Eye (tissue), 1 donor: ENCODE data around the gene CXCL14.

ENCODE experiments used
- DNase-seq: peaks from one replicate; pipeline ENCODE4 v3.0.0-alpha.2; 2015

CXCL14 gene, protein sequence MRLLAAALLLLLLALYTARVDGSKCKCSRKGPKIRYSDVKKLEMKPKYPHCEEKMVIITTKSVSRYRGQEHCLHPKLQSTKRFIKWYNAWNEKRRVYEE

DNA sequence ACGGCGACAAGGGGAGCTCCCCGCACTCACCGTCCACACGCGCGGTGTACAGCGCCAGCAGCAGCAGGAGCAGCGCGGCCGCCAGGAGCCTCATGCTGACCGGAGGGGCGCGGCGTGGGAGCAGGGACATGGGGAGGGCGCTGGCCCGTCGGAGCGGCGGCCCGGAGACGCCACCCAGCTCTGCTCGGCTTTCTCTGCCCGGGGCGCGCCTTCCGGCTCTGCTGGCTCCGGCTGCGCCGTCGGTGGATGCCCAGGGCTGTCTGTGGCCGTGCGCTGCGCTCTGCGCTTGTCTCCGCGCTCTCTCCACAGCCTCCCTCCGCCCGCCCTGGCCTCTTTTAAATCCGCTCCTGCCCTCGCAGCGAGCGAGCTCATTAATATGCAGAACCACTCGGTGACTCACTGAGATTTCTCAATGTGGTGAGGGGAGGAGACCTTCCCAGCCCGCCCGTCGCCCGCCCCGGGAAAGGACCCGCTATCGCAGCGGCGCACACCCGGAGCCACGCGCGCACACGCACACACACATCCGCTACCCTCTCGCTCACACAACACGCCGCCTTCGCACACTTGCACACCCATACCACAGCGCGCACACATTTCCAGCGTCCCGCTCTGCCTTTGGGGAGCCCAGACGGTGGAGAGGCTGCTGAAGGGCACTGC is at the start of gene CXCL14:
TSS of gene CXCL14 (minus strand) at position 307 of the 657 bp plus-strand sequence. CDS start at position 94, 213 bp downstream.
- peak; percentile 88 for DNase-seq

GRCh38 chr5:135626636-135627035 is 47.8 kb upstream of the CXCL14 start:
- DNase-seq = no peak

DNA sequence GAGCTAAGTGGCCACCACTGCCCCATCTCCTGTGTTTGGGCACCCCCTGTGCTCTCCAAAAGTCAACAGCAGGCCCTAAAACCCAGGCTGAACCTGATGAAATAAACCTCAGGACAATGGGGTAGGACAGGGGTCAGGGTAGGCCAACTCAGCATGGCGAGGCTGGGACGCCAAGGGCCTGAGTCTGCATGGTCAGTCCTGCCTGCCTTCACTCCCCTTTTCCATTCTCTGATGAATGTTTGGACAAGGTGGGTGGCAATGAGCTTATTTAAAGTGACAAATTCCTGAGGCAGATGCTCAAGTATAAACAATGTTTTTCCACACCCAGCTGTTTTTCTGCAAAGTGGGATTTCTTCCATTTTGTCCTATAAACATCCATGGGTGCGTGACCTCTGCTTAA is 47.2 kb upstream of the CXCL14 start:
- DNase-seq = no peak

DNA sequence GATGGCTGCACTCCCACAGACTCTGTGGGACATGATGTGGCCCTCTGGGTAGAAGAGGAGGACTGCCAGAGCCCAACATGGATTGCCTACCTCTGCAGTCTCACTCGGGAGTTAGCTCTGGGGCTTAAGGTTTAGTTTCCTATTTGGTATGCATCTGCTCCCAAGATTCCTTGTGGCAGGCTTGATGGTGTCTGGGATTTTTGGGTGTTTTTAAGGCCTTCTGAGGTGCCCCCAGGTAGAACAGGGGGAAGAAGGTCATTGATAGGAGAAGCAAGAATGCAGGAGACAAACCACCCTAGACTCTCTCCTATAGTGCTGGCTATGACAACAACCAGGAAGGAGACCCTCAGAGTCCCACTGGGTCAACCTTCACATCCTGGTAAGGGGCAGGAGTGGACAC is 46.7 kb upstream of the CXCL14 start:
- DNase-seq = no peak

GRCh38 chr5:135625061-135625460 is 46.3 kb upstream of the CXCL14 start:
- no peak for DNase-seq

- no peak for DNase-seq
Measured at GRCh38 chr5:135623186-135623715, 44.5 kb upstream of the CXCL14 start.

GRCh38 chr5:135615581-135616260 is 36.9 kb upstream of the CXCL14 start:
- no peak for DNase-seq

- no peak for DNase-seq
Measured at GRCh38 chr5:135615171-135615570, 36.4 kb upstream of the CXCL14 start.

DNA sequence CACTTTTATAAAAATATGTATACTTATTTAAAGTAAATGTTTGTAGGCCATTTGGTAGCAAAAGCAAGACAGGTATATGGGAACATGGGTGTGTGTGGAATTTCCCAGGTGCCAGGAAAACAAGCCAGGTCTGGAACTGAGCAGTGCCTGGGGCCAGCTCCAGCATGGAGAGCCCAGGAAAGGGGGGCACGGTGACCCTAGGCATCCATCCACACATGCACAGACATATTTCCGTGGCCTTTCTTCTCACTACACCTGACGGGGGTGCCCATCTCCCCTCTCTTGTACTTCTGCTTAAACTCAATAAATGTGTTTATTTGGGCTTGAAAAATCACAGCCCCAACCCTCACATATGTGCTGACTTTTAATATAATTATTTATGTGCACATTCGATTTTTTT is 31.2 kb upstream of the CXCL14 start:
- DNase-seq = no peak

DNA sequence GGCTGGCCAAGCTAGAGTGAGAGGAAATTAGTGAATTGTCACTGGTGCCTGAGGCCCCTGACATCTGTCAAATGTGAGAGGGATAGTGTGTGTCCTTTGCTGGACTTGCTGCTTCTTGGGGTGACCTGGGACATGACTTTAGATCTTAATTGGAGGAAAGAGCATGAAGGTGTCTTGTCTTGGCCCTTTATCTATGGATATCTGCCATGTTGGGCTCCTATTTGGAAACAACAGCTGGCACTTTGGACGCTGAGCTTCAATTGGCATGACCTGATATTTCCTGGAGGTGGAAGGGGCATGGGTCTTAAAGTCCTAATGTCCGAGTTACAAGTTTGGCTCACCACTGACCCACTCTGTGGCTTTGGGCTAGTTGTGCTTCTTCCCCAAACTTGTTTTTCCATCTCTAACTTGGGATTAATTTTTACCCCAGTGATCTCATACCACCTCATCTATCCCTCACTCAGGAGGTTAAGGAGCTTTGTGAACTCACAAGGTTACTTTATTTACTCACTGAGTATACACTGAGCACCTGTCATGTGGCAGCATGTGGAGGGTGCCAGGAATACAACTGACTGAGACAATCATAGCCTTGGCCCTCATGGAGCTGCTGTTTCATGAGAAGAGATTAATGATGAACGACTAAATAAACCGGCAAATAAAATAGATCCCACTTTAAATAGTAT is 30.1 kb upstream of the CXCL14 start:
- no peak for DNase-seq

DNA sequence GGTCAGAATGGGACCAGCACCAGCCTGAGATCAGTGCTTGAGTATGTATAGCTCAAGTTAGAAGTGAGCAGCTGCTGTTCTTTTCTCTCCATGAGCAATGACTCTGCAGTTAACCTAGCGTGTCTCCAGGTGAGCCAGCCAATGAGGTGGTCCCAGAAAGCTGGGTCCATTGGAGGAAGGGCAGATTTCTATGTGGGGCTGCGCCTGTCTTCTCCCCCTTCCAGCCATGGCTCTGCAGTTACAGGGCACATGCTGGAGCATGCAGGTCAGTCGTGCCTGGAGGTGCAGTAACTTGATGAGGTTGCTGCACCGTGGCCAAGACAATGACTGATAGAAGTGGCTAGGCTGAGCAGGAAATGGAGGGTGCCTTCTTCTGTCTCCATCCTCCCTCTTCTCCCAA is 29.6 kb upstream of the CXCL14 start:
- no peak for DNase-seq

GRCh38 chr5:135606431-135606830 is 27.6 kb upstream of the CXCL14 start:
- no peak for DNase-seq

GRCh38 chr5:135605221-135605620 is 26.4 kb upstream of the CXCL14 start:
- DNase-seq = no peak

GRCh38 chr5:135604056-135604455 is 25.3 kb upstream of the CXCL14 start:
- DNase-seq = no peak

DNA sequence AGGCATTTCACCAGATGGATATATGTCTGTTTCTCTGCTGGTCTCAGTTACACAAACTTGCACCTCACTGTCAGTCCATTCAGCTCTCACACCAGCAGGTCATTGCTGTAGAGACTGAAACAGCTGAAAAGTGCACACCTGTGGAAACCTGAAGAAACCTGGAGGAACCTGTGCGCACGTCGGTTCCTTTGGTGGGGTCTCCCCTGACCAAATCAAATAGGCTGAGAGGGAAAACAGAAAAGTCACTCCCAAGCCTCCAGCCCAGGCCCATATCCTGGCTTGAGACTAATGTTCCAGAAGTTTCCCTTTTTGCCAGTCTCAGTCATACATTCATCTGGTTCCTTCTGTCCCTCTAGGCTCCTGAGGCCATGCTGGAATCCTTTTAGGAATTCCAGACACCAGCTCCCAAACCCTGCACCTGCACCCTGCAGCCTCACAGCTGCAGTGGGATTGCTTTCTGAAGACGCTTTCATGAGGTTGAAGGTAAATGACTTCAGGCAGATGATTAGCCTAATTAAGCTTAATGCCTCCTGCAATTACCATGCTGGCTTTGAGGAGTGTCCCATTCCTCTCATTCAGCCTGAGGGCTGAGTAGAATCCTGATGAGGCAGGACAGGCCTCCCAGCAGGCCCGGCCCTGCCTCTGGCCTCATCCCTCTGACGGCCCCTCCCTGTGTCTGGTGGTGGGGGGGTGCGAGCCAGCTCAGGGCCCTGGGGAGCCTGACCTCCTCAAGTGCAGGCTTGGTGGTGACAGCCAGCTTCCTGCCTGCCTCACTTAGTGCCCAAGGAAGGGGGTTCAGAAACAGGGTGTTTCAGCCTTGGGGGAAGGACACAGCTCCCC is 24.3 kb upstream of the CXCL14 start:
- peak; percentile 72 for DNase-seq

GRCh38 chr5:135601466-135601865 is 22.7 kb upstream of the CXCL14 start:
- no peak for DNase-seq

DNA sequence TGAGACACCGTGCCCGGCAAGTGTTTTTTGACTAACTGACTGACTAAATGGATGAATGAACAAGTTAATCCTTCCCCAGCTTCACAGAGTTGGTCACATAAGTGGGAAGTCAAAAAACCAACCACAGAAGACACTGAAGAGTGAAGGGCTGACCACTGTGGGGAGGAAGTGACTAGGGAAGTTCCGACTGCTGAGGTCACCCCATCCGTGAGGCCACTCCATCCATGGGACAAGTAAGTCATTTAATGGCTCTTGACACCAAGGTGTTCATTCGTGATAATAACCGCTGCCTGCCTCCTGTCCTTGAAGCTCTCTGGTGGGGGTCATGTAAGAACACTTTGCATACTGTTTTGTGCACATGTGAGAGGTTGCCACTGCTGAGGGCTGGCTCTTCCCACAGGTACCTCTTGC is 22.2 kb upstream of the CXCL14 start:
- no peak for DNase-seq

DNA sequence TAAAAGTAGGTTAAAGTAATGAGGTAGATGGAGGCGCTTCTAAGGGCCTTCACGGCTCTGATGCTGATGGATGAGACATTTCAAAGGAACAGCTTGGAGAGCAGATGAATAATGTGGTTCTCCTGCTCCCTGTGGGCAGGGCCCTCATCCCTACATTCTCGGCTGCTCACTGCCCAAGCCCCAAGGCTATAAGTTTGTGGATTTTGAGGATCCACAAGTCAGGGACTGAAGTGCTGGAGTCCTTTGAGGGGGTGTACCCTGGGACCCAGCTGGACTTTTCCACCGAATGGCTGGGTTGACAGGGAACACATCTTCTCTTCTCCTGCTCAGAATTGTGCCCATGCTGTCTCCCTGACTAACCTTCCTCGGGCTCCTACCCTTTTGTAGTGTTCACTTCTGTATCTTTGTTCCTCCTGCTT is 21.4 kb upstream of the CXCL14 start:
- DNase-seq = no peak

DNA sequence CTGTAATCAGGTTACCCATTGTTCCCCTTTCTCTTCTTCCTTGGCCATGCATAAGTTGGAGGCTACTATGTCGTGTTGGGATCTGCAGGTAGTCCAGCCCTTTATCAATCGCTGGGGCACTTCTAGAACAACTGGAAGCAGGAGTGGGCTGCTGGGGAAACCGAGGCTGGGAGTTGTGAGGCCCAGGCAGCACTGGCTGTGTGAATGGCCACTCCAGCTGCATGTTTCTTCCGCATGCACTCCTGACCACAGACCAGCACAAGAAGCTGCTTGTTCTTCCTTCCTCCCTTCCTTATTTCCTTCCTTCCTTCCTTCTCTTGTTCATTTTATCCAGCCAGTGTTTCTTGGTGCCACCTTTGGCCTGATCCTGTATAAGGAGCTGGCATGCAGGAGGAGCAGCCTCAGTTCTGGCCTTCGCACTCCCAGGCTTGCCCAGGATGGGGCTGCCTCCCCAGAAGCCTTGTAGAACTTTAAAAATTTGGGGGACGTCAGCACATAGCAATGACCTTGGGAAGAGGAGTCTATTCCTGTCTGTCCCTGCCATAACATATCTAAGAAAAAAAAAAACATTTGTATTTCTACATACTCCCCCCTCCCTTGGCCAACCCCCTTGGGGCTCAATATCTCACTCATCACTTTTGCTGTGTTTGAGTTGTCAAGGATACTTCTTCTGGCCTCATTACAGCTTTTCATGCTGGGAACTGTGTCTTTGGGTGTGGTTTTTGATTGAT is 20.8 kb upstream of the CXCL14 start:
- DNase-seq = peak; percentile 55

DNA sequence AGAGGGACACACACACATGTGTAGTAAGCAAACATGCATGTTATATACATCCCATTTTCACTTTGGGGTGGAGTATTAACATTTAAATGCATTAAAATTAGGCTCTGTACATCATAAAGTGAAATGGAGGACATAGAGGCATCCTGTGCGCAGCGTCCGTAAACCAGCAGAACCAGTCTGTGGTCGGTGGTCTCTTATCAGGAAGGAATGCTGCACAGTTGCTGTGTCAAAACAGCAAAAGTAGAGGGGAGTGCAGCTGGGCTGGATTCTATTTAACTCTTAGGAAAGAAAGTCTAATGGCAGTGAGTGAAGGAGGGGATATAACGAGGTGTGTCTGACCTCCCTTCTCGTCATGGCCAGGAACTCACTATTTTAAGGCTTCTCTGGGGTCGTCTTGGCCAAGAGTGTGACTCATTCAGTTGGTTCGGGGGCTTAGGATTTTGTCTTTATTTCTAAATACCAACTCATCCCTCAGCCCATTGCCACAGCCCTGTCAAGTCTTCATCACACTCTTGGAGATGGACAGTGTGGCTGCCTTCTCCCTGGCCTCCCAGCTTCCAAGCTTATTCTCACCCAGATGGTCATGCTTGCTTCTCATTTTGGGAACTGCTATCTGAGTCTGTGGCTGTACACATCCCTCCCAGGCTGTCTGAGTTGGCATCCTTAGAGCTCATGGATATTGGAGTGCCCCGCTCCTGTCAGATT is 20.1 kb upstream of the CXCL14 start:
- no peak for DNase-seq

DNA sequence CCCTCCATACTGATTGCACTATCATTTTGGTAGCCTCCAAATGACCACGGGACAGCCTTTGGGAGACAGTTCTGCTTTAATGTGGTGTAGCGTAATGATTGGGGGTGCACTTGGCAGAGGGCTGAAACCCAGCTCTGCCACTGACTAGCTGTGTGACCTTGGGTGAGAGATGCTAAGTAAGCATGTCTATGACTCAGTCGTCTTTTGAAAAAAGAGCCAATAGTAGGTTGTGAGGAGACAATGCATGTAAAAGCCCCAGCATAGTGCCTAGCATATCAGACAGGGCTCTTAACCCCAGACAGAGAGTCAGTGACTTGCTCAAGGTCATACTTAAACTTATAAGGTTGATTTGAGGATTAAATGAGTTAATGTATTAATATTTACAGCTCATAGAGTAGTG is 18.0 kb upstream of the CXCL14 start:
- DNase-seq = no peak
